ENCODE measurements around the gene MUC6. TPM values are rescaled to one million over a fixed set of nuclear protein-coding genes. Genes with fewer than 3 reads are reported as not detected.

Gene MUC6
- total RNA-seq, 4 donors from 2014 or later: 0.43 to 3.5 TPM; not detected in 2

DNA sequence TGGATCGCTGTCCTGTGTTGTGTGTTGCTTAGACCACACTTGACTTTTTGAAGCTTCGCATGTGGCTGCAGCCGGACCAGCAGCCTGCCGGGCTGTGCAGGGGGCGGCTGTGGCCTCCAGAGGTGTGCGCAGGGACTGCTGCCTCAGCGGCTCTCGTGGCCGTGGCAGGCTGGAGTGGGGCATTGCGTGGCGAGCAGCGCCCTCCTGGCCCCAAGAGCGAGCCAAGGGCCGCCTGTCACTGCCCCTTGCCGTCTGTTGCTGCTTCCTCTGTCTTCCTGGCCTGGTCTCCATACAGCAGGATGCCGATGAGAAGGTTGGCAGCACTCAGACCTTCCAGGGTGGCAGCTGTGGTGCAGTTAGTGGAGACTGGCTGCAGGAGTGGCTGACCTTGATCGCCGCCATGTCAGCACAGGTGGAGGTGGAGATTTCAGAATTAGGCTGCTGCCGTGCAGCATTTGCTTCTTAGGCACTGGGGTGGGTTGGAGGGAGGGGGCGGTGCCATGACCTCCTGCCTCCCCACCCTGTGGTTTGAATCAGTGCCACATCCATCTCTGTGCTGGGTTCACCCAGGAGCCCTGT lies 34.0 kb downstream of the MUC6 start:
- Histone ChIP-seq H3K27ac (no peak overlapping the region), H3K36me3 (no peaks in the 10 kb centered on the region), H3K9me3 (no peaks in the 10 kb centered on the region), H3K4me3 (no peak overlapping the region), H3K27me3 (no peaks in the 10 kb centered on the region), H3K4me1 (no peaks in the 10 kb centered on the region)
- intact Hi-C loops (cut with DNase I; ENCODE audit: low total_unique reads): no loop called here
- no peak for DNase-seq
- TF ChIP-seq POLR2A (IDR thresholded peaks at IDR 0.05): no peak
- TF ChIP-seq, protein P1, sequence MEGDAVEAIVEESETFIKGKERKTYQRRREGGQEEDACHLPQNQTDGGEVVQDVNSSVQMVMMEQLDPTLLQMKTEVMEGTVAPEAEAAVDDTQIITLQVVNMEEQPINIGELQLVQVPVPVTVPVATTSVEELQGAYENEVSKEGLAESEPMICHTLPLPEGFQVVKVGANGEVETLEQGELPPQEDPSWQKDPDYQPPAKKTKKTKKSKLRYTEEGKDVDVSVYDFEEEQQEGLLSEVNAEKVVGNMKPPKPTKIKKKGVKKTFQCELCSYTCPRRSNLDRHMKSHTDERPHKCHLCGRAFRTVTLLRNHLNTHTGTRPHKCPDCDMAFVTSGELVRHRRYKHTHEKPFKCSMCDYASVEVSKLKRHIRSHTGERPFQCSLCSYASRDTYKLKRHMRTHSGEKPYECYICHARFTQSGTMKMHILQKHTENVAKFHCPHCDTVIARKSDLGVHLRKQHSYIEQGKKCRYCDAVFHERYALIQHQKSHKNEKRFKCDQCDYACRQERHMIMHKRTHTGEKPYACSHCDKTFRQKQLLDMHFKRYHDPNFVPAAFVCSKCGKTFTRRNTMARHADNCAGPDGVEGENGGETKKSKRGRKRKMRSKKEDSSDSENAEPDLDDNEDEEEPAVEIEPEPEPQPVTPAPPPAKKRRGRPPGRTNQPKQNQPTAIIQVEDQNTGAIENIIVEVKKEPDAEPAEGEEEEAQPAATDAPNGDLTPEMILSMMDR (IDR thresholded peaks at IDR 0.05): no peak

DNA sequence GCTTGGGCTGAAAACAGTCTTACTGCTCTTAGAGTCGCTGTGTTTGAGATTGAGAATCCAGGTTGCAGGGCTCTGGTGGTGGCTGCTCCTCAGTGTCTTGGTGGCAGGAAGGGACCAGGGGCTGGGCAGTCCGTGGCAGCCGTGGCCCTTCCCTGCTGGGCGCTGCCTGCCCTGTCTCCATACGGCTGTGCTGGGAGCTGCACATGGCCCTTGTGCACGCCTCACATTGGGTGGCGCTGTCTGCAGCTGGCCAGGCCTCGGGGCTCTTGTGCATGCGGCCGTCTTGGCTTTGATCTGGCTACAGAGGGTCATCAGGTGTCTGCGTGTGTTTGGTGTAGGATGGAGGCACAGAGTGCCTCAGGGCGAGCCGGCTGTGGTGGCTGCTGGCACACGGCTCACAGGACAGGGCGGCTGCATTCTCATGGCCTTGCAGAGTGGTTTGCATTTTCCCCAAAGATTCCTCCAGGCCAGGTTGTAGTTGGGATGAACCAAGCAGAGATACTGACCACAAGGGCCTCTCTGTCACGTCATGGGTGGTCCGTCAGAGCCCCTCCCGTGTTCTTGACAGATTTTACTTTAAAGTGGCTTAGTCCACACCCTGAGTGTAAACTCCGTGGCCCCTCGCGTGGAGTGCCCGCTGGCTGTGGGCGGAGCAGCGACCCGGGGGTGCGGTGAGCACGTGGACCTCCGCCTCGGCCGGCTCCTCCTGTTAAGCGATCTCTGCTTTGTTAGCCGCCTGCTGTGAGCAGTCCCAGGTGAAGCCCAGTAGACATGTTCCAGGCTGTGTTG lies 34.7 kb downstream of the MUC6 start:
- Histone ChIP-seq H3K9me3 (no peaks in the 10 kb centered on the region), H3K4me3 (no peak overlapping the region), H3K4me1 (no peaks in the 10 kb centered on the region), H3K27ac (no peak overlapping the region), H3K27me3 (no peaks in the 10 kb centered on the region), H3K36me3 (no peaks in the 10 kb centered on the region)
- intact Hi-C loops (cut with DNase I; ENCODE audit: low total_unique reads): no loop called here
- DNase-seq: no peak
- TF ChIP-seq, protein P1 (IDR thresholded peaks at IDR 0.05): no peak
- TF ChIP-seq POLR2A (IDR thresholded peaks at IDR 0.05): no peak

DNA sequence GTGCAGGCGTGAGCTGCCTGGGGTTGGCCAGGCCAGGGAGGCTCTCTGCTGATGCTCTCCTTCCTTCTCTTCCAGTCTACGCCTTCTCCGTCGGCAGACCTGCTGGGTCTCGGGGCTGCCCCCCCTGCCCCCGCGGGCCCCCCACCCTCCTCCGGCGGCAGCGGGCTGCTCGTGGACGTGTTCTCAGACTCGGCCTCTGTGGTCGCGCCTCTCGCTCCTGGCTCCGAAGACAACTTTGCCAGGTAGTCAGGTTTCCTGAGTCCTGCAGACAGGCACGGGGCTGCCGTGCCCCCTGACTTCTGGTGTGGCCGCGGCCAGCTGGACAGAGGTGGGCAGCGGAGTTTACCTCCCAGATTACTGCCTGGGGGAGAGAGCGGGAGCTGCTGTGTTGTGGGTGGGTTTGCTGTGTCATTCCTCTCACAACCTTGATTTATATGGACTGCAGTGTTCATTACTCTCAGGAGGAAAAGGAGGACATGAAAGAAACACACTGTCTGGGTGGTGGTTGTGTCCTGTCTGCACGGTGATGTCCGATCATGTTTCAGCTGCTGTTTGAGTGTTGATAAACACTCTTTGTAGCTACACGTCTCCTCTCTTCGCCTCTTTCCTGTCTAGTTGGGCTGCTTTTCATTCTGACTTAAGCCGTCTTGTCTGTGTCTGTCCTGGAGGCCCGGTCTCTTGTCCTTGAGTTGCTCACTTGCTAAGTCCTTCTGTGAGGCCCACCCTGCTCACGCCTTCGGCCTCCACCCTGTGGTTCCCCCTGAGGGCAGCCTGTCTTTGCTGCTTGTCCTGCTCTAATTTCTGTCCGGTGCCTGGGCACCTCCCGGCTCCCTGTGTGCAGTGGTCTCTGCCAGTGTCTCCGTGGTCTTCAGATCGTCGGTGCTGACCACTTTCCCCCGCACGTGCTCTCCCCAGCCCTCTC lies 35.9 kb downstream of the MUC6 start:
- H3K9me3 ChIP-seq: no peaks in the 10 kb centered on the region
- H3K4me1 ChIP-seq: no peaks in the 10 kb centered on the region
- no peak overlapping the region for H3K4me3 ChIP-seq
- H3K27ac ChIP-seq: no peak overlapping the region
- no peak for TF ChIP-seq POLR2A (IDR thresholded peaks at IDR 0.05)
- TF ChIP-seq, protein P1 (IDR thresholded peaks at IDR 0.05): no peak
- no peak for DNase-seq
- H3K27me3 ChIP-seq: no peaks in the 10 kb centered on the region
- H3K36me3 ChIP-seq: no peaks in the 10 kb centered on the region
- intact Hi-C loops (cut with DNase I; ENCODE audit: low total_unique reads): no loop called here

DNA sequence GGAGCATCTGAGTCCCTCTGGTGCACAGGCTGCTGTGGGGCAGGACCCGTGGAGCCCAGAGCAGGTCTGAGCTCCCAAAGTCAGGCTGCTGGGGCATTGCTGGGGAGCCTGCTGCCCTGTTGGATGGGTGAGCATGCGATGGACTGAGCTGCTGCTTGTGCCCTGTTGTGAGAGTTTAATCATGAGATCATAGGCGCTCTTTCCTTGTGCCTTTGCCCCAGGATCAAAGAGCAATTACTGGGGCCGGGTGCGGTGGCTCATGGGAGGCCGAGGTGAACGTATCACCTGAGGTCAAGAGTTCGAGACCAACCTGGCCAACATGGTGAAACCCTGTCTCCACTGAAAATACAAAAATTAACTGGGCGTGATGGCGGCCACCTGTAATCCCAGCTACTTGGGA lies 37.5 kb downstream of the MUC6 start:
- no peaks in the 10 kb centered on the region for H3K36me3 ChIP-seq
- intact Hi-C loops (cut with DNase I; ENCODE audit: low total_unique reads): no loop called here
- TF ChIP-seq, protein P1 (IDR thresholded peaks at IDR 0.05): no peak
- TF ChIP-seq POLR2A (IDR thresholded peaks at IDR 0.05): no peak

More for the DNA sequence above, 37.5 kb downstream of the MUC6 start:
- Histone ChIP-seq H3K4me3 (no peak overlapping the region), H3K27me3 (no peaks in the 10 kb centered on the region), H3K9me3 (no peaks in the 10 kb centered on the region), H3K4me1 (no peaks in the 10 kb centered on the region), H3K27ac (no peak overlapping the region)
- no peak for DNase-seq

Data from uterus (tissue), 4 donors.